Esophagus squamous epithelium (tissue), 4 donors: Measurements from ENCODE around the gene CYP1A2.

ENCODE experiments used
- POLR2A ChIP-seq, 4 donors: fragments of 450-650 bp; IDR thresholded peaks; one replicate each; pipeline ENCODE4 v1.6.1; 2017; ENCODE audit warnings: antibody characterized with exemption in 4 of 4, mild to moderate bottlenecking in 4 of 4, moderate library complexity in 3 of 4
- TF ChIP-seq, protein P1 (sequence below), 6 experiments: fragments of 450-650 bp in 4 of 6; fragments of 200-600 bp in 2 of 6; sonication (generic) in 2 of 6; IDR thresholded peaks; one replicate each; pipeline ENCODE4 v1.5.1; 2016 to 2019; ENCODE audit warnings: antibody characterized with exemption in 6 of 6, mild to moderate bottlenecking in 4 of 6, moderate library complexity in 4 of 6

DNA sequence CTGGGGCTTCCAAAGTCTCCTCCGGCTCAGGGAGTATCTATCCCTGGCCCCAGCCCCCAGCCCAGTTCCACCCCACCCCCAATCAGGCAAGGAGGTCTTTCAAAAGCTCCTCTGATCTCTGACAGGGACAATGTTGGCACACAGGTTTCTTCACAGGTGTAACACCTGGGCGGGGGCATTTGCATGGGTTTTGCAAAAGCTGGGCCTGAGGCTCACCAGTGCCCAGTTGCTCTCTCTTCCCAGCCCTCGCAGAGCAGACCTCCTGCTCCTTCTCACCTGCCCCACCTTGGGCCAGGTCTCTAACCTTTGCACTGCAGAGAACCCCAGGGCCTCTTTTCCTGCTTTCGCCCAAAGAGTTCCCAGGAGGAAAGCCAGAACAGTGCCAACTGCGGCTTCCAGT lies 24.7 kb downstream of the CYP1A2 start:
- no peak for TF ChIP-seq POLR2A (IDR thresholded peaks at IDR 0.05)
- TF ChIP-seq, protein P1, sequence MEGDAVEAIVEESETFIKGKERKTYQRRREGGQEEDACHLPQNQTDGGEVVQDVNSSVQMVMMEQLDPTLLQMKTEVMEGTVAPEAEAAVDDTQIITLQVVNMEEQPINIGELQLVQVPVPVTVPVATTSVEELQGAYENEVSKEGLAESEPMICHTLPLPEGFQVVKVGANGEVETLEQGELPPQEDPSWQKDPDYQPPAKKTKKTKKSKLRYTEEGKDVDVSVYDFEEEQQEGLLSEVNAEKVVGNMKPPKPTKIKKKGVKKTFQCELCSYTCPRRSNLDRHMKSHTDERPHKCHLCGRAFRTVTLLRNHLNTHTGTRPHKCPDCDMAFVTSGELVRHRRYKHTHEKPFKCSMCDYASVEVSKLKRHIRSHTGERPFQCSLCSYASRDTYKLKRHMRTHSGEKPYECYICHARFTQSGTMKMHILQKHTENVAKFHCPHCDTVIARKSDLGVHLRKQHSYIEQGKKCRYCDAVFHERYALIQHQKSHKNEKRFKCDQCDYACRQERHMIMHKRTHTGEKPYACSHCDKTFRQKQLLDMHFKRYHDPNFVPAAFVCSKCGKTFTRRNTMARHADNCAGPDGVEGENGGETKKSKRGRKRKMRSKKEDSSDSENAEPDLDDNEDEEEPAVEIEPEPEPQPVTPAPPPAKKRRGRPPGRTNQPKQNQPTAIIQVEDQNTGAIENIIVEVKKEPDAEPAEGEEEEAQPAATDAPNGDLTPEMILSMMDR (IDR thresholded peaks at IDR 0.05): no peak
